K562 (cell line): ENCODE results near the gene PRPF6. TPM values are rescaled to one million over a fixed set of nuclear protein-coding genes. Genes with fewer than 3 reads are reported as not detected.
A peak's percentile ranks its signal among the peaks of the same experiment; 100 is the strongest.

ENCODE experiments used
- ATAC-seq: fragments of 200-7000 bp; cut with Tn5 transposase; 3 replicates; pipeline ENCODE4 v1.9.1; 2020; ENCODE audit warnings: moderate library complexity
- BruUV-seq: library from RNA; stranded (reverse); fragments of 400-500 nt; replicated peaks from 2 replicates; lab custom pipeline; 2021; lab: Mats Ljungman, UMichigan
- CTCF ChIA-PET: fragments of 300-600 bp; formaldehyde crosslinking; extraction: SDS; loops from one replicate; lab custom pipeline; 2021; ENCODE audit warnings: low intra/inter-chr PET ratio; lab: Yijun Ruan, JAX
- POLR2A ChIA-PET: fragments of 300-600, 350-650 bp; sonication (Branson Sonifier 250); formaldehyde crosslinking; extraction: SDS; loops from one replicate; lab custom pipeline; 2021; ENCODE audit warnings: antibody characterized with exemption, inconsistent platforms; lab: Yijun Ruan, JAX
- DNase-seq, 4 experiments: peaks; one replicate each; pipeline versions ENCODE4 v3.0.0 to v3.0.0-alpha.2; 2011 to 2018; ENCODE audit warnings: low spot score in 3 of 4, mixed read lengths in 3 of 4; ENCODE audit errors: extremely low read depth in 1 of 4
- FAIRE-seq: peaks from 2 replicates; lab custom pipeline; 2011; peaks lifted over from hg19 to GRCh38; lab: Jason Lieb, UNC
- H2AFZ ChIP-seq: 2 replicates; pipeline ENCODE4 v1.6.0; 2011; ENCODE audit warnings: low read depth, low read length, control low read depth, inconsistent platforms
- H3K27ac ChIP-seq: fragments of 200-600 bp; 3 replicates; pipeline ENCODE4 v1.8.0; 2011; ENCODE audit warnings: low read depth, mild to moderate bottlenecking, control low read depth, inconsistent platforms, low read length, moderate library complexity, mixed read lengths; ENCODE audit errors: extremely low read depth
- H3K27me3 ChIP-seq, 2 experiments: fragments of 300-600 bp in 1 of 2; 2 replicates in 1 of 2; 3 replicates in 1 of 2; pipeline versions ENCODE4 v1.6.0 to v1.8.0; 2011; ENCODE audit warnings: inconsistent platforms in 2 of 2, low read length in 2 of 2, mild to moderate bottlenecking in 1 of 2, mixed read lengths in 1 of 2, moderate library complexity in 1 of 2; ENCODE audit not compliant: control insufficient read depth in 2 of 2, insufficient read depth in 2 of 2
- H3K36me3 ChIP-seq: fragments of 300-600 bp; 3 replicates; pipeline ENCODE4 v1.8.0; 2011; ENCODE audit warnings: mild to moderate bottlenecking, low read length, inconsistent platforms; ENCODE audit not compliant: control insufficient read depth, insufficient read depth
- H3K4me1 ChIP-seq, 2 experiments: fragments of 200-600 bp in 1 of 2; replicated peaks in 1 of 2; 2 replicates in 1 of 2; 3 replicates in 1 of 2; pipeline versions ENCODE4 v1.5.1 to v1.8.0; 2011; ENCODE audit warnings: inconsistent platforms in 2 of 2, low read length in 2 of 2, mild to moderate bottlenecking in 1 of 2, mixed read lengths in 1 of 2, moderate library complexity in 1 of 2; ENCODE audit not compliant: control insufficient read depth in 2 of 2, insufficient read depth in 2 of 2
- H3K4me2 ChIP-seq: 2 replicates; pipeline ENCODE4 v1.6.1; 2011; ENCODE audit warnings: low read length, control low read depth, inconsistent platforms, mixed read lengths; ENCODE audit not compliant: insufficient read depth
- H3K4me3 ChIP-seq: fragments of 200-600 bp; sonication (generic), shearing (Covaris generic); 2 replicates; pipeline ENCODE4 v1.5.1; 2016; ENCODE audit warnings: control low read depth, inconsistent platforms
- H3K79me2 ChIP-seq: fragments of 200-600 bp; 3 replicates; pipeline ENCODE4 v1.8.0; 2011; ENCODE audit warnings: low read length, inconsistent platforms; ENCODE audit not compliant: control insufficient read depth, insufficient read depth
- H3K9ac ChIP-seq, 2 experiments: 2 replicates each; pipeline versions ENCODE4 v1.6.0 to v1.6.1; 2011; ENCODE audit warnings: low read depth in 2 of 2, low read length in 2 of 2, control low read depth in 1 of 2, inconsistent platforms in 1 of 2, mild to moderate bottlenecking in 1 of 2, mixed read lengths in 1 of 2; ENCODE audit not compliant: insufficient read depth in 1 of 2
- H3K9me1 ChIP-seq: one replicate; pipeline ENCODE4 v1.6.0; 2011; ENCODE audit warnings: inconsistent platforms, mild to moderate bottlenecking, low read length, moderate library complexity; ENCODE audit not compliant: control insufficient read depth, insufficient read depth
- H3K9me3 ChIP-seq: replicated peaks from 2 replicates; pipeline ENCODE4 v1.5.1; 2011; ENCODE audit warnings: low read depth, low read length, inconsistent platforms; ENCODE audit not compliant: control insufficient read depth, insufficient read depth
- H4K20me1 ChIP-seq: replicated peaks from 2 replicates; pipeline ENCODE4 v1.6.1; 2011; ENCODE audit warnings: low read length, inconsistent platforms, mixed read lengths; ENCODE audit not compliant: control insufficient read depth, insufficient read depth
- CCNT2 ChIP-seq: IDR thresholded peaks from 2 replicates; pipeline ENCODE4 v1.6.1; 2011; ENCODE audit warnings: borderline replicate concordance, low read depth, mild to moderate bottlenecking, moderate library complexity, mixed read lengths, low read length; ENCODE audit not compliant: insufficient read length; ENCODE audit errors: extremely low read depth
- HBP1 ChIP-seq: fragments of 450-650 bp; formaldehyde crosslinking; IDR thresholded peaks from 2 replicates; pipeline ENCODE4 v1.4.0; 2022; ENCODE audit warnings: missing genetic modification characterization
- NEUROD1 ChIP-seq: fragments of 150-350 bp; IDR thresholded peaks from 2 replicates; pipeline ENCODE4 v1.6.1; 2014; ENCODE audit warnings: borderline replicate concordance, low read length, low read depth; ENCODE audit not compliant: partially characterized antibody
- TFAP4 ChIP-seq: sonication (generic); formaldehyde crosslinking; IDR thresholded peaks from 2 replicates; pipeline ENCODE4 v1.8.0; 2022; ENCODE audit warnings: missing genetic modification reagents, mild to moderate bottlenecking, moderate library complexity, borderline replicate concordance
- THRA ChIP-seq: fragments of 450-650 bp; IDR thresholded peaks from 2 replicates; pipeline ENCODE4 v1.6.1; 2017; ENCODE audit warnings: mild to moderate bottlenecking, moderate library complexity
- WGBS: fragments of 100-300 bp; shearing (Covaris generic); methylation state at CpG from one replicate; pipeline ENCODE4 v1.1.6; 2016; ENCODE audit warnings: low coverage, mixed read lengths; ENCODE audit not compliant: insufficient coverage; ENCODE audit errors: missing lambda C conversion rate; 5-methylcytosine and 5-hydroxymethylcytosine counted together
- in situ Hi-C: fragments of 300-500 bp; cut with MboI; formaldehyde crosslinking; loops from 4 replicates; pipeline ENCODE4 v1.15.0; 2018; ENCODE audit warnings: inconsistent platforms, mixed read lengths
- intact Hi-C: fragments of 100-400 bp; cut with micrococcal nuclease; formaldehyde crosslinking; loops from 2 replicates; pipeline ENCODE4 v1.14.2; 2022
- polyA plus RNA-seq, 8 experiments: library from polyadenylated mRNA; depleted of rRNA in 4 of 8; stranded (reverse) in 5 of 8; unstranded in 3 of 8; fragments of >200 nt; fragmentation: Nextera tagmentation in 2 of 8; fragmentation: Illumina TruSeq in 1 of 8; extraction: Ambion mirVana in 2 of 8; extraction: Trizol in 1 of 8; gene quantifications; 2 replicates each; pipeline versions ENCODE4 v1.2.1 to v1.2.3, GENCODE V29; 2011 to 2014; ENCODE audit warnings: inconsistent platforms in 1 of 8, missing spikeins in 1 of 8
- total RNA-seq, 7 experiments: library from RNA; depleted of rRNA in 6 of 7; stranded (reverse); fragments of >200 nt in 6 of 7; fragmentation: Illumina TruSeq in 2 of 7; extraction: Trizol in 2 of 7; gene quantifications; 2 replicates each; pipeline versions ENCODE4 v1.2.1 to v1.2.3, GENCODE V29; 2011 to 2021; ENCODE audit warnings: low replicate concordance in 1 of 7

Gene PRPF6
- total and polyA plus RNA-seq, 9 of the 15 experiments (the other 6 are each of a cell fraction or from before 2014, with no cell fraction given) = 4.2 to 83.2 (median 59.9) TPM

- TF ChIP-seq THRA = no peak
Observed at GRCh38 chr20:63952210-63952535, 28.8 kb upstream of the PRPF6 start (continued).

GRCh38 chr20:63952769-63953168, 28.2 kb upstream of the PRPF6 start:
- peaks cover 30 to 93% of the 10 kb centered on the region in 2 experiments for H3K4me1 ChIP-seq
- intact Hi-C loops = no loop called here
- TF ChIP-seq HBP1 (CRISPR knock-in tag) (no peak), NEUROD1 (no peak), TFAP4 (no peak), CCNT2 (no peak)
- TF ChIP-seq, all 486 proteins: peak for 0
- no peak for ATAC-seq
- H2AFZ ChIP-seq = no peak overlapping the region
- ChIA-PET POLR2A (interaction anchor here (0.7 kb wide), 1 partner anchor 88 kb away, joined by 3 read pairs; no protein-coding TSS in a partner anchor), CTCF (interaction anchor here (0.6 kb wide), 1 partner anchor 77 kb away, joined by 4 read pairs; no protein-coding TSS in a partner anchor)
- peak overlapping the region in 1 of 2 experiments; percentile 55; a peak in 2 of 4 replicates for H3K9ac ChIP-seq
- H4K20me1 ChIP-seq = peaks cover 55% of the 10 kb centered on the region
- no peak for FAIRE-seq
- no peak overlapping the region for H3K4me3 ChIP-seq
- H3K79me2 ChIP-seq = peaks cover 81% of the 10 kb centered on the region
- no peak overlapping the region; the same call in 2 of the 3 replicates for H3K27ac ChIP-seq
- peaks cover 32% of the 10 kb centered on the region; the same call in 1 of the 3 replicates for H3K36me3 ChIP-seq
- 78% methylated on average over 13 of the region's 14 CpGs for WGBS
- no peak for DNase-seq
- no peak overlapping the region for H3K4me2 ChIP-seq
- peaks cover 21% of the 10 kb centered on the region for H3K9me1 ChIP-seq
- no TSS peak for BruUV-seq
- no peaks in the 10 kb centered on the region for H3K9me3 ChIP-seq
- in situ Hi-C loops = no loop called here
- H3K27me3 ChIP-seq = no peaks in the 10 kb centered on the region
